ENCODE measurements around the gene NKX1-2. TPM values are rescaled to one million over a fixed set of nuclear protein-coding genes. Genes with fewer than 3 reads are reported as not detected.

NKX1-2 gene
- 4.9 and 5.6 TPM in 2 replicates for total RNA-seq (2014; rRNA removed; shearing (Covaris generic))
- polyA plus RNA-seq (2015; cell fraction: cytosol; rRNA removed), result 3.8 and 4.0 TPM in 2 replicates
- polyA plus RNA-seq (2015; cell fraction: nucleus; rRNA removed), result 0.54 and 0.70 TPM in 2 replicates

GRCh38 chr10:124450012-124450782, at the start of gene NKX1-2:
Gene NKX1-2, minus strand, starts transcription at chr10:124450035. Its CDS starts 92 bp downstream, at chr10:124449943.
- DNase-seq (ENCODE audit: low read depth, low spot score), result peak; percentile 41
- in situ Hi-C loops (cut with HindIII; ENCODE audit: low pct_unique_long_range_greater_than_20kb, low sequenced_read_pairs), result no loop called here

- no peak for DNase-seq (ENCODE audit: low read depth, low spot score)
- in situ Hi-C loops (cut with HindIII; ENCODE audit: low pct_unique_long_range_greater_than_20kb, low sequenced_read_pairs), result no loop called here
Measured at GRCh38 chr10:124498056-124498455, 48.2 kb upstream of the NKX1-2 start.

- DNase-seq (ENCODE audit: low read depth, low spot score), result no peak
- in situ Hi-C loops (cut with HindIII; ENCODE audit: low pct_unique_long_range_greater_than_20kb, low sequenced_read_pairs), result no loop called here
Measured at GRCh38 chr10:124497196-124497881, 47.5 kb upstream of the NKX1-2 start.

GRCh38 chr10:124496620-124497019, 46.8 kb upstream of the NKX1-2 start:
- in situ Hi-C loops (cut with HindIII; ENCODE audit: low pct_unique_long_range_greater_than_20kb, low sequenced_read_pairs), result no loop called here
- DNase-seq (ENCODE audit: low read depth, low spot score), result no peak

GRCh38 chr10:124496150-124496549, 46.3 kb upstream of the NKX1-2 start:
- in situ Hi-C loops (cut with HindIII; ENCODE audit: low pct_unique_long_range_greater_than_20kb, low sequenced_read_pairs), result no loop called here

GRCh38 chr10:124495725-124496124, 45.9 kb upstream of the NKX1-2 start:
- in situ Hi-C loops (cut with HindIII; ENCODE audit: low pct_unique_long_range_greater_than_20kb, low sequenced_read_pairs), result no loop called here
- DNase-seq (ENCODE audit: low read depth, low spot score), result no peak

More at GRCh38 chr10:124496150-124496549, 46.3 kb upstream of the NKX1-2 start:
- DNase-seq (ENCODE audit: low read depth, low spot score), result no peak

- in situ Hi-C loops (cut with HindIII; ENCODE audit: low pct_unique_long_range_greater_than_20kb, low sequenced_read_pairs), result no loop called here
- DNase-seq (ENCODE audit: low read depth, low spot score), result no peak
Measured at GRCh38 chr10:124495162-124495561, 45.3 kb upstream of the NKX1-2 start.

GRCh38 chr10:124494046-124494807, 44.4 kb upstream of the NKX1-2 start:
- in situ Hi-C loops (cut with HindIII; ENCODE audit: low pct_unique_long_range_greater_than_20kb, low sequenced_read_pairs), result no loop called here
- no peak for DNase-seq (ENCODE audit: low read depth, low spot score)

- no peak for DNase-seq (ENCODE audit: low read depth, low spot score)
- in situ Hi-C loops (cut with HindIII; ENCODE audit: low pct_unique_long_range_greater_than_20kb, low sequenced_read_pairs), result no loop called here
Measured at GRCh38 chr10:124493214-124493882, 43.5 kb upstream of the NKX1-2 start.

GRCh38 chr10:124492266-124492665, 42.4 kb upstream of the NKX1-2 start:
- in situ Hi-C loops (cut with HindIII; ENCODE audit: low pct_unique_long_range_greater_than_20kb, low sequenced_read_pairs), result no loop called here
- no peak for DNase-seq (ENCODE audit: low read depth, low spot score)

- DNase-seq (ENCODE audit: low read depth, low spot score), result no peak
- in situ Hi-C loops (cut with HindIII; ENCODE audit: low pct_unique_long_range_greater_than_20kb, low sequenced_read_pairs), result no loop called here
Measured at GRCh38 chr10:124491105-124491504, 41.3 kb upstream of the NKX1-2 start.

GRCh38 chr10:124486635-124487034, 36.8 kb upstream of the NKX1-2 start:
- DNase-seq (ENCODE audit: low read depth, low spot score), result no peak
- in situ Hi-C loops (cut with HindIII; ENCODE audit: low pct_unique_long_range_greater_than_20kb, low sequenced_read_pairs), result no loop called here

- no peak for DNase-seq (ENCODE audit: low read depth, low spot score)
- in situ Hi-C loops (cut with HindIII; ENCODE audit: low pct_unique_long_range_greater_than_20kb, low sequenced_read_pairs), result no loop called here
Measured at GRCh38 chr10:124484661-124485060, 34.8 kb upstream of the NKX1-2 start.

GRCh38 chr10:124484031-124484430, 34.2 kb upstream of the NKX1-2 start:
- in situ Hi-C loops (cut with HindIII; ENCODE audit: low pct_unique_long_range_greater_than_20kb, low sequenced_read_pairs), result no loop called here
- no peak for DNase-seq (ENCODE audit: low read depth, low spot score)

GRCh38 chr10:124482876-124483275, 33.0 kb upstream of the NKX1-2 start:
- in situ Hi-C loops (cut with HindIII; ENCODE audit: low pct_unique_long_range_greater_than_20kb, low sequenced_read_pairs), result no loop called here
- no peak for DNase-seq (ENCODE audit: low read depth, low spot score)

- in situ Hi-C loops (cut with HindIII; ENCODE audit: low pct_unique_long_range_greater_than_20kb, low sequenced_read_pairs), result no loop called here
- DNase-seq (ENCODE audit: low read depth, low spot score), result no peak
Measured at GRCh38 chr10:124482236-124482800, 32.5 kb upstream of the NKX1-2 start.

- no peak for DNase-seq (ENCODE audit: low read depth, low spot score)
- in situ Hi-C loops (cut with HindIII; ENCODE audit: low pct_unique_long_range_greater_than_20kb, low sequenced_read_pairs), result no loop called here
Measured at GRCh38 chr10:124481717-124482116, 31.9 kb upstream of the NKX1-2 start.
